Skeletal muscle satellite cell (primary cell): ENCODE results near the gene IREB2. TPM values are rescaled to one million over a fixed set of nuclear protein-coding genes. Genes with fewer than 3 reads are reported as not detected.

Source experiments
- H3K27me3 ChIP-seq: 2 replicates; pipeline ENCODE4 v1.7.0; 2013; ENCODE audit warnings: low read length; ENCODE audit not compliant: control insufficient read depth, insufficient read depth
- H3K36me3 ChIP-seq: 2 replicates; pipeline ENCODE4 v1.7.0; 2013; ENCODE audit warnings: mild to moderate bottlenecking, control low read depth, low read length; ENCODE audit not compliant: insufficient read depth
- H3K4me1 ChIP-seq: 2 replicates; pipeline ENCODE4 v1.7.0; 2013; ENCODE audit warnings: low read length; ENCODE audit not compliant: control insufficient read depth, insufficient read depth
- H3K4me2 ChIP-seq: 2 replicates; pipeline ENCODE4 v1.7.0; 2013; ENCODE audit warnings: mild to moderate bottlenecking, low read length
- H3K4me3 ChIP-seq: 2 replicates; pipeline ENCODE4 v1.7.0; 2013; ENCODE audit warnings: low read length
- H3K9ac ChIP-seq: 2 replicates; pipeline ENCODE4 v1.7.0; 2013; ENCODE audit warnings: mild to moderate bottlenecking, low read depth, low read length, moderate library complexity
- H3K9me3 ChIP-seq: replicated peaks from 2 replicates; pipeline ENCODE4 v1.7.0; 2013; ENCODE audit warnings: mild to moderate bottlenecking, control low read depth, low read length
- total RNA-seq: library from RNA; depleted of rRNA; stranded (reverse); fragments of >200 nt; gene quantifications from 2 replicates; pipeline ENCODE4 v1.2.3, GENCODE V29; 2012; rRNA removed

The IREB2 gene
- 15.3 and 22.3 TPM in 2 replicates for total RNA-seq

GRCh38 chr15:78437762-78438618, at the start of gene IREB2:
Gene IREB2, plus strand, starts transcription at chr15:78438216. Its CDS starts 122 bp downstream, at chr15:78438338.
- H3K36me3 ChIP-seq, result peaks cover 32% of the 10 kb centered on the region
- peaks cover 19% of the 10 kb centered on the region for H3K4me1 ChIP-seq
- peaks cover 4% of the 10 kb centered on the region for H3K27me3 ChIP-seq
- peak within 1 kb of the TSS; percentile 100 for H3K9ac ChIP-seq
- H3K4me3 ChIP-seq, result peak within 1 kb of the TSS; percentile 99
- H3K4me2 ChIP-seq, result peak within 1 kb of the TSS; percentile 94
- no peaks in the 10 kb centered on the region for H3K9me3 ChIP-seq

- Histone ChIP-seq H3K4me1 (no peaks in the 10 kb centered on the region), H3K4me3 (no peak overlapping the region), H3K27me3 (peaks cover 86% of the 10 kb centered on the region), H3K36me3 (no peaks in the 10 kb centered on the region), H3K4me2 (no peak overlapping the region), H3K9me3 (no peaks in the 10 kb centered on the region), H3K9ac (no peak overlapping the region)
These were observed 49.2 kb upstream of the IREB2 start for GRCh38 chr15:78388865-78389264.

GRCh38 chr15:78389322-78389721, 48.7 kb upstream of the IREB2 start:
- Histone ChIP-seq H3K4me2 (no peak overlapping the region), H3K9me3 (no peaks in the 10 kb centered on the region), H3K9ac (no peak overlapping the region), H3K36me3 (no peaks in the 10 kb centered on the region), H3K4me1 (no peaks in the 10 kb centered on the region), H3K27me3 (peaks cover 87% of the 10 kb centered on the region), H3K4me3 (no peak overlapping the region)

- Histone ChIP-seq H3K4me3 (no peak overlapping the region), H3K4me1 (no peaks in the 10 kb centered on the region), H3K36me3 (no peaks in the 10 kb centered on the region), H3K9ac (no peak overlapping the region), H3K9me3 (no peaks in the 10 kb centered on the region), H3K27me3 (peaks cover 85% of the 10 kb centered on the region), H3K4me2 (no peak overlapping the region)
These were observed 48.3 kb upstream of the IREB2 start for GRCh38 chr15:78389738-78390137.

- Histone ChIP-seq H3K4me2 (no peak overlapping the region), H3K27me3 (peaks cover 85% of the 10 kb centered on the region), H3K9me3 (no peaks in the 10 kb centered on the region), H3K4me1 (no peaks in the 10 kb centered on the region), H3K9ac (no peak overlapping the region), H3K36me3 (no peaks in the 10 kb centered on the region), H3K4me3 (no peak overlapping the region)
These were observed 47.8 kb upstream of the IREB2 start for GRCh38 chr15:78390242-78390641.

GRCh38 chr15:78390826-78391225, 47.2 kb upstream of the IREB2 start:
- H3K36me3 ChIP-seq, result no peaks in the 10 kb centered on the region
- no peaks in the 10 kb centered on the region for H3K4me1 ChIP-seq
- no peaks in the 10 kb centered on the region for H3K9me3 ChIP-seq
- no peak overlapping the region for H3K4me3 ChIP-seq
- no peak overlapping the region for H3K4me2 ChIP-seq
- peaks cover 85% of the 10 kb centered on the region for H3K27me3 ChIP-seq
- no peak overlapping the region for H3K9ac ChIP-seq

- no peaks in the 10 kb centered on the region for H3K4me1 ChIP-seq
- H3K27me3 ChIP-seq, result peaks cover 81% of the 10 kb centered on the region
- H3K9ac ChIP-seq, result no peak overlapping the region
- no peak overlapping the region for H3K4me3 ChIP-seq
- H3K36me3 ChIP-seq, result no peaks in the 10 kb centered on the region
- H3K4me2 ChIP-seq, result no peak overlapping the region
- H3K9me3 ChIP-seq, result no peaks in the 10 kb centered on the region
These were observed 46.2 kb upstream of the IREB2 start for GRCh38 chr15:78391781-78392180.

- Histone ChIP-seq H3K4me2 (no peak overlapping the region), H3K4me1 (no peaks in the 10 kb centered on the region), H3K9me3 (no peaks in the 10 kb centered on the region), H3K36me3 (no peaks in the 10 kb centered on the region), H3K27me3 (peaks cover 81% of the 10 kb centered on the region), H3K4me3 (no peak overlapping the region), H3K9ac (no peak overlapping the region)
These were observed 45.6 kb upstream of the IREB2 start for GRCh38 chr15:78392430-78392829.

GRCh38 chr15:78393137-78393536, 44.9 kb upstream of the IREB2 start:
- Histone ChIP-seq H3K4me2 (no peak overlapping the region), H3K9ac (no peak overlapping the region), H3K4me1 (no peaks in the 10 kb centered on the region), H3K9me3 (no peaks in the 10 kb centered on the region), H3K27me3 (peaks cover 84% of the 10 kb centered on the region), H3K4me3 (no peak overlapping the region), H3K36me3 (no peaks in the 10 kb centered on the region)

- Histone ChIP-seq H3K9ac (no peak overlapping the region), H3K36me3 (no peaks in the 10 kb centered on the region), H3K4me1 (no peaks in the 10 kb centered on the region), H3K4me2 (no peak overlapping the region), H3K27me3 (peaks cover 89% of the 10 kb centered on the region), H3K4me3 (no peak overlapping the region), H3K9me3 (no peaks in the 10 kb centered on the region)
These were observed 44.0 kb upstream of the IREB2 start for GRCh38 chr15:78394026-78394425.

GRCh38 chr15:78394981-78395616, 42.9 kb upstream of the IREB2 start:
- Histone ChIP-seq H3K27me3 (peaks cover 87% of the 10 kb centered on the region), H3K9ac (no peak overlapping the region), H3K9me3 (no peaks in the 10 kb centered on the region), H3K36me3 (no peaks in the 10 kb centered on the region), H3K4me1 (no peaks in the 10 kb centered on the region), H3K4me3 (no peak overlapping the region), H3K4me2 (no peak overlapping the region)
